Measurements from ENCODE around the gene DACH1. TPM values are rescaled to one million over a fixed set of nuclear protein-coding genes. Genes with fewer than 3 reads are reported as not detected.
"Not testable (repeated sequence)": the region's sequence is repeated elsewhere in the genome, so short reads cannot be mapped to it uniquely, and the experiment has no call there.

The DACH1 gene
- total RNA-seq, 4 donors from 2014 or later: 0.98 to 1.6 (median 1.0) TPM

GRCh38 chr13:71852736-71853135 lies 14.3 kb downstream of the DACH1 start:
- in situ Hi-C loops (cut with MboI; ENCODE audit: low sequenced_read_pairs in 4 of 4) (no loop called here), intact Hi-C loops (cut with DNase I; ENCODE audit: low total_unique reads) (no loop called here)
- DNase-seq: no peak
- Histone ChIP-seq H3K4me1 (no peaks in the 10 kb centered on the region), H3K36me3 (no peaks in the 10 kb centered on the region), H3K9me3 (no peaks in the 10 kb centered on the region), H3K27ac (no peak overlapping the region), H3K4me3 (no peak overlapping the region), H3K27me3 (no peaks in the 10 kb centered on the region)
- TF ChIP-seq POLR2A (IDR thresholded peaks at IDR 0.05) (no peak), CTCF (IDR thresholded peaks at IDR 0.05 in 4 of 5, conservative IDR thresholded peaks at IDR 0.05 in 1 of 5) (no peak)
- no peak for ATAC-seq

GRCh38 chr13:71851498-71852409 lies 15.2 kb downstream of the DACH1 start:
- no peak overlapping the region for H3K27ac ChIP-seq
- intact Hi-C loops (cut with DNase I; ENCODE audit: low total_unique reads) (no loop called here), in situ Hi-C loops (cut with MboI; ENCODE audit: low sequenced_read_pairs in 4 of 4) (no loop called here)
- TF ChIP-seq POLR2A (IDR thresholded peaks at IDR 0.05) (no peak), CTCF (IDR thresholded peaks at IDR 0.05 in 4 of 5, conservative IDR thresholded peaks at IDR 0.05 in 1 of 5) (no peak)
- no peaks in the 10 kb centered on the region for H3K36me3 ChIP-seq
- no peaks in the 10 kb centered on the region for H3K4me1 ChIP-seq
- DNase-seq: no peak
- no peak overlapping the region for H3K4me3 ChIP-seq
- H3K27me3 ChIP-seq: no peaks in the 10 kb centered on the region
- no peaks in the 10 kb centered on the region for H3K9me3 ChIP-seq
- ATAC-seq: no peak

- TF ChIP-seq CTCF (IDR thresholded peaks at IDR 0.05 in 4 of 5, conservative IDR thresholded peaks at IDR 0.05 in 1 of 5) (no peak), POLR2A (IDR thresholded peaks at IDR 0.05) (no peak)
- no peak overlapping the region for H3K4me3 ChIP-seq
- H3K27me3 ChIP-seq: no peaks in the 10 kb centered on the region
- DNase-seq (no peak), ATAC-seq (no peak)
- H3K9me3 ChIP-seq: no peaks in the 10 kb centered on the region
- H3K36me3 ChIP-seq: no peaks in the 10 kb centered on the region
- intact Hi-C loops (cut with DNase I; ENCODE audit: low total_unique reads): no loop called here
- in situ Hi-C loops (cut with MboI; ENCODE audit: low sequenced_read_pairs in 4 of 4): no loop called here
- H3K4me1 ChIP-seq: no peaks in the 10 kb centered on the region
- no peak overlapping the region for H3K27ac ChIP-seq
These were observed 25.0 kb downstream of the DACH1 start for GRCh38 chr13:71842003-71842402.

- intact Hi-C loops (cut with DNase I; ENCODE audit: low total_unique reads) (no loop called here), in situ Hi-C loops (cut with MboI; ENCODE audit: low sequenced_read_pairs in 4 of 4) (no loop called here)
- TF ChIP-seq POLR2A (IDR thresholded peaks at IDR 0.05): no peak
- no peak for TF ChIP-seq CTCF (IDR thresholded peaks at IDR 0.05 in 4 of 5, conservative IDR thresholded peaks at IDR 0.05 in 1 of 5)
- no peaks in the 10 kb centered on the region for H3K9me3 ChIP-seq
- H3K27ac ChIP-seq: no peak overlapping the region
- H3K4me1 ChIP-seq: no peaks in the 10 kb centered on the region
- no peak overlapping the region for H3K4me3 ChIP-seq
- H3K27me3 ChIP-seq: no peaks in the 10 kb centered on the region
- no peaks in the 10 kb centered on the region for H3K36me3 ChIP-seq
- ATAC-seq (no peak), DNase-seq (no peak)
These were observed 28.2 kb downstream of the DACH1 start for GRCh38 chr13:71838842-71839241.

- in situ Hi-C loops (cut with MboI; ENCODE audit: low sequenced_read_pairs in 4 of 4); ATAC-seq; H3K9me3 ChIP-seq; H3K4me1 ChIP-seq; H3K27ac ChIP-seq; intact Hi-C loops (cut with DNase I; ENCODE audit: low total_unique reads); DNase-seq; H3K27me3 ChIP-seq; H3K4me3 ChIP-seq; H3K36me3 ChIP-seq: not testable (repeated sequence)
These were observed 29.4 kb downstream of the DACH1 start for GRCh38 chr13:71837582-71837981.
